BLaER1 treated with 17β-estradiol and CSF1 and Interleukin-3, amounts not matched to agents 10 nM and 100 nM (cell line): Measurements from ENCODE around the gene FTCDNL1.

Experiments
- H3K27ac ChIP-seq, 11 experiments: shearing (Covaris generic); formaldehyde crosslinking; 2 replicates each; pipeline ENCODE4 v1.8.1; 2022
- H3K27me3 ChIP-seq, 11 experiments: shearing (Covaris generic); formaldehyde crosslinking; 2 replicates each; pipeline ENCODE4 v1.8.1; 2022
- H3K36me3 ChIP-seq, 11 experiments: shearing (Covaris generic); formaldehyde crosslinking; 2 replicates each; pipeline ENCODE4 v1.8.1; 2022
- H3K4me1 ChIP-seq, 10 experiments: shearing (Covaris generic); formaldehyde crosslinking; 2 replicates each; pipeline ENCODE4 v1.8.1; 2022
- H3K4me2 ChIP-seq, 11 experiments: shearing (Covaris generic); formaldehyde crosslinking; 2 replicates each; pipeline ENCODE4 v1.8.1; 2022
- H3K4me3 ChIP-seq, 10 experiments: shearing (Covaris generic); formaldehyde crosslinking; 2 replicates each; pipeline ENCODE4 v1.8.1; 2022
- H3K9ac ChIP-seq, 11 experiments: shearing (Covaris generic); formaldehyde crosslinking; 2 replicates each; pipeline ENCODE4 v1.8.1; 2022
- H3K9me3 ChIP-seq, 11 experiments: shearing (Covaris generic); formaldehyde crosslinking; replicated peaks in 1 of 11; 2 replicates each; pipeline ENCODE4 v1.8.1; 2022
- H4K20me1 ChIP-seq, 11 experiments: shearing (Covaris generic); formaldehyde crosslinking; 2 replicates each; pipeline ENCODE4 v1.8.1; 2022
- Cebpa-rat ChIP-seq, 11 experiments: shearing (Covaris generic); IDR thresholded peaks; 2 replicates each; pipeline ENCODE4 v1.8.1; 2022

Gene FTCDNL1

GRCh38 chr2:199850718-199851500 is at the start of gene FTCDNL1:
TSS of gene FTCDNL1 (minus strand) at chr2:199851192. CDS start at chr2:199848962, 2,230 bp downstream.
- Histone ChIP-seq H3K27me3 (peaks cover 0 to 14% (median 12%) of the 10 kb centered on the region in 11 experiments; a peak in 15 of 22 replicates), H3K36me3 (no peaks in the 10 kb centered on the region), H3K4me3 (peak within 1 kb of the TSS; percentile 68 to 83 (median 79)), H4K20me1 (no peaks in the 10 kb centered on the region), H3K9me3 (no peaks in the 10 kb centered on the region), H3K9ac (peak within 1 kb of the TSS; percentile 77 to 90 (median 85)), H3K27ac (peak within 1 kb of the TSS; percentile 71 to 85 (median 81)), H3K4me2 (peak within 1 kb of the TSS; percentile 74 to 95 (median 91)), H3K4me1 (peaks cover 0 to 14% (median 8%) of the 10 kb centered on the region in 10 experiments; a peak in 9 of 20 replicates)
- no peak for TF ChIP-seq Cebpa-rat (IDR thresholded peaks at IDR 0.05)

DNA sequence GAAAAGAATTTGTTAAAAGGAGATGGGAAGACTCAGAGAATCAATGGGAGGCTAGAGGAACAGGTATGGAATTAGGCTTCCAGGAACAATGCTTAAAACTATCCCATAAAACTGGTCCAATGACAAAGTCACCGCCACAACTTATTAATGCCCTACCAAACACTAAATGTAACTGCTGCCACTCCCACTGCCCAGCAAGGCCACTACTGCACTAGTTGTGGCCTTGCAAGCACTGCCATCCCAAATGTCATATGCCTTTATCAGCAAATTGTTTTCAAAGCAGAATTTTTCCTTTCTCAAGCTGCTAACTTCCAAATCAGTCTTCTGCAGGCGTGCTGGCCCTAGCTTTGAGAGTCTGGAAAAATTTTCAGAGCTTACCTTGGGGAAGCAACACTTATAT is 45.6 kb upstream of the FTCDNL1 start:
- no peaks in the 10 kb centered on the region for H4K20me1 ChIP-seq
- no peak overlapping the region for H3K9ac ChIP-seq
- H3K4me3 ChIP-seq, result no peak overlapping the region
- H3K27ac ChIP-seq, result no peak overlapping the region
- H3K27me3 ChIP-seq, result no peaks in the 10 kb centered on the region
- H3K4me2 ChIP-seq, result no peak overlapping the region
- no peaks in the 10 kb centered on the region for H3K4me1 ChIP-seq
- no peak for TF ChIP-seq Cebpa-rat (IDR thresholded peaks at IDR 0.05)
- H3K36me3 ChIP-seq, result no peaks in the 10 kb centered on the region
- peaks cover 0 to 9% (median 0%) of the 10 kb centered on the region in 11 experiments; a peak in 3 of 22 replicates for H3K9me3 ChIP-seq

- H3K4me1 ChIP-seq, result no peaks in the 10 kb centered on the region
- H3K9ac ChIP-seq, result no peak overlapping the region
- H3K36me3 ChIP-seq, result no peaks in the 10 kb centered on the region
- H3K27me3 ChIP-seq, result no peaks in the 10 kb centered on the region
- no peaks in the 10 kb centered on the region for H4K20me1 ChIP-seq
- H3K4me2 ChIP-seq, result no peak overlapping the region
- TF ChIP-seq Cebpa-rat (IDR thresholded peaks at IDR 0.05), result no peak
- no peak overlapping the region for H3K27ac ChIP-seq
- H3K4me3 ChIP-seq, result no peak overlapping the region
- H3K9me3 ChIP-seq, result peaks cover 0 to 9% (median 0%) of the 10 kb centered on the region in 11 experiments; a peak in 3 of 22 replicates
Measured at GRCh38 chr2:199895406-199895805, 44.4 kb upstream of the FTCDNL1 start.

DNA sequence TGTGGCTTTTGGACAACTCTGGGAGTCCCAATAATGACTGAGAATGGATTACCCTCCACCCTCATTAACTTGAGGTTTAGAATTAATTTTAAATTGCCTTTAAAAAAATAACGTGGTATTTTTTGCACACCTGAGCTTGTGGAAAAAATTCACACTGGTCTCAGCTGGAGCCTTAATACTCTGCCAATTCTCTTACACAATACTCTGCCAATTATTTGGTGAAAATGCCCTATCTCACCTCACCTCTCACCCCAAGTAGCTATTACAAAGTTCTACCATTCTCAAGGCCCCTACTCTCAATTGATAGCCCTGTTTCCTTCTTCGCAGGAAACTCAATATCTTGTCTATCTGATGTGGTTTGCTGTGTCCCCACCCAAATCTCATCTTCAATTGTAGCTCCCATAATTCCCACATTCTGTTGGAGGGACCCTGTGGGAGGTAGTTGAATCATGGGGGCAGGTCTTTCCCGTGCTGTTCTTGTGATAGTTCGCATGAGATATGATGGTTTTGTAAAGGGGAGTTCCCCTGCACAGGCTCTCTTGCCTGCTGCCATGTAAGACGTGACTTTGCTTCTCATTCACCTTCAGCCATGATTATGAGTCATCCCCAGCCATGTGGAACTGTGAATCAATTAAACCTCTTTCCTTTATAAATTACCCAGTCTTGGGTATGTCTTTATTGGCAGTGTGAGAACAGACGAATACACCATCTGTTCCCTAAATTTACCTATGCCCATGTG is 32.7 kb upstream of the FTCDNL1 start:
- no peaks in the 10 kb centered on the region for H4K20me1 ChIP-seq
- H3K27me3 ChIP-seq, result no peaks in the 10 kb centered on the region
- peaks cover 0 to 10% (median 0%) of the 10 kb centered on the region in 11 experiments; a peak in 5 of 22 replicates for H3K36me3 ChIP-seq
- no peak overlapping the region for H3K4me3 ChIP-seq
- H3K4me1 ChIP-seq, result no peaks in the 10 kb centered on the region
- H3K27ac ChIP-seq, result no peak overlapping the region
- peaks cover 0 to 6% (median 0%) of the 10 kb centered on the region in 11 experiments; a peak in 5 of 22 replicates for H3K9me3 ChIP-seq
- H3K4me2 ChIP-seq, result no peak overlapping the region
- no peak overlapping the region for H3K9ac ChIP-seq
- no peak for TF ChIP-seq Cebpa-rat (IDR thresholded peaks at IDR 0.05)

DNA sequence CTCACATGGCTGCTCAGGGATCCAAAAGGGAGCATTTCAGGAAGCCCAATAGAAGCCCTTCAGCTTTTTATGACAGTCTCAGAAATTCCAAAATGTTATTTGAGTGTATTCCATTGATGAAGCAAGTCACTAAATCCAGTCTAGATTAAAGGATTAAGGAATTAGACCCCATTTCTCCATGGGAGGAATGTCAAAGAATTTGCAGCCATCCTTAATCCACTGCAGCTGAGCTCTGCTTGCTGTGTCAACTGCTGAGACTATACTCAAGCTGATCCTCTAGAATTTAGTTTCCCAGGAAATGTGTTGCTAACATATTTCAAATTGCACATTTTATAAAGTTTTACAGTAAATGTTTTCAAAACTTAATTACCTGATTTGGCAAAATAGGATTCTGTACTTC is 31.7 kb upstream of the FTCDNL1 start:
- H4K20me1 ChIP-seq, result no peaks in the 10 kb centered on the region
- peaks cover 0 to 10% (median 3%) of the 10 kb centered on the region in 11 experiments; a peak in 6 of 22 replicates for H3K36me3 ChIP-seq
- H3K27ac ChIP-seq, result no peak overlapping the region
- H3K4me1 ChIP-seq, result no peaks in the 10 kb centered on the region
- no peak for TF ChIP-seq Cebpa-rat (IDR thresholded peaks at IDR 0.05)
- no peak overlapping the region for H3K9ac ChIP-seq
- H3K27me3 ChIP-seq, result no peaks in the 10 kb centered on the region
- H3K4me2 ChIP-seq, result no peak overlapping the region
- peaks cover 0 to 11% (median 0%) of the 10 kb centered on the region in 11 experiments; a peak in 5 of 22 replicates for H3K9me3 ChIP-seq
- H3K4me3 ChIP-seq, result no peak overlapping the region

GRCh38 chr2:199875400-199875799 is 24.4 kb upstream of the FTCDNL1 start:
- Histone ChIP-seq H3K4me1 (peaks cover 0 to 9% (median 2%) of the 10 kb centered on the region in 10 experiments; a peak in 9 of 20 replicates), H3K9ac (no peak overlapping the region), H3K36me3 (peaks cover 0 to 6% (median 0%) of the 10 kb centered on the region in 11 experiments; a peak in 5 of 22 replicates), H3K27ac (no peak overlapping the region), H3K27me3 (no peaks in the 10 kb centered on the region), H3K4me2 (no peak overlapping the region), H3K9me3 (peaks cover 11 to 26% (median 20%) of the 10 kb centered on the region in 11 experiments), H4K20me1 (no peaks in the 10 kb centered on the region), H3K4me3 (no peak overlapping the region)
- TF ChIP-seq Cebpa-rat (IDR thresholded peaks at IDR 0.05), result no peak

DNA sequence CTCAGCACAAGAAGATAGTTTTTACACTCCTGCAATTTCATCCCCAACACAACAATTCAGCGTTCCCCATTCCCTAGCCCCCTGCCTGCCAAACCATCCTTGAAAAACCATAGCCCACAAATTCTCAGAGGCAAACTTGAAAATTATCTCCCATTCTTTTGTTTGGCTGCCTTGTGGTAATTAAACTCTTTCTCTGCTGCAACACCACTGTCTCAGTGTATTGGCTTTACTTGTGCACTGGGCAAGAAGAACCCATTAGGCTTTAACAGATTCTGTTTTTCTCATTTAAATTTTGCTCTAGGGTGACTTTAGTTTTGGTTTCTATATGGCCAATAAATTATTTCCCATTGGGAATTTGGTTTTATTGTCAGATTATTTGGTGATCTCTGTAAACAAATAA is 23.2 kb upstream of the FTCDNL1 start:
- no peaks in the 10 kb centered on the region for H4K20me1 ChIP-seq
- no peak overlapping the region for H3K4me3 ChIP-seq
- TF ChIP-seq Cebpa-rat (IDR thresholded peaks at IDR 0.05), result no peak
- no peak overlapping the region for H3K27ac ChIP-seq
- H3K9me3 ChIP-seq, result peaks cover 11 to 26% (median 20%) of the 10 kb centered on the region in 11 experiments
- H3K4me1 ChIP-seq, result peaks cover 0 to 17% (median 6%) of the 10 kb centered on the region in 10 experiments; a peak in 10 of 20 replicates
- no peak overlapping the region for H3K4me2 ChIP-seq
- H3K27me3 ChIP-seq, result no peaks in the 10 kb centered on the region
- no peak overlapping the region for H3K9ac ChIP-seq
- H3K36me3 ChIP-seq, result peaks cover 0 to 6% (median 0%) of the 10 kb centered on the region in 11 experiments; a peak in 4 of 22 replicates

- no peak overlapping the region for H3K4me3 ChIP-seq
- no peak for TF ChIP-seq Cebpa-rat (IDR thresholded peaks at IDR 0.05)
- no peak overlapping the region for H3K4me2 ChIP-seq
Measured at GRCh38 chr2:199870581-199870980, 19.6 kb upstream of the FTCDNL1 start.

DNA sequence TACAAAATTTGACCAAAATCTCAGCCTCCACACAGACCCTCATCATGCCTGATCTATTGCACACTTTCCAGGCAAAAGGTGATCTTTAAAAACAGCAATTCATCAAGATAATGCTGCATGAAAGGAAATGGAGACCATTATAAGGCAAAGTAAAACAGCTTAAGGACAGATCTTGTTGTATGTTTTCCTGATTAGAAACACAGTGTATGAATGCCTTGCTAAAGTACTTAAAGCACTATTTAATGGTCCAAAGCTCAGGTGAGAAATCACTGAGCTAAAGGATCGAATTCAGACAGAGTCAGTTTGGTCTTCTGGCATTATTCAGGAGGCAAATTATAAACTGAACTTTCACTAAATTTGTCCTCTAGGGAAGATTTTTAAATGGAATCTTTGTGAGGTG is 18.7 kb upstream of the FTCDNL1 start:
- Histone ChIP-seq H3K9me3 (peaks cover 8 to 14% (median 12%) of the 10 kb centered on the region in 11 experiments), H3K27ac (no peak overlapping the region), H3K4me3 (no peak overlapping the region), H3K27me3 (no peaks in the 10 kb centered on the region), H3K36me3 (peaks cover 0 to 3% (median 0%) of the 10 kb centered on the region in 11 experiments; a peak in 1 of 22 replicates), H4K20me1 (no peaks in the 10 kb centered on the region), H3K4me1 (peaks cover 0 to 17% (median 6%) of the 10 kb centered on the region in 10 experiments; a peak in 10 of 20 replicates), H3K9ac (no peak overlapping the region), H3K4me2 (peak overlapping the region in 3 of 11 experiments; percentile 27 to 49 (median 47); a peak in 4 of 22 replicates)
- TF ChIP-seq Cebpa-rat (IDR thresholded peaks at IDR 0.05), result no peak

More at GRCh38 chr2:199870581-199870980, 19.6 kb upstream of the FTCDNL1 start:
- Histone ChIP-seq H4K20me1 (no peaks in the 10 kb centered on the region), H3K9ac (no peak overlapping the region), H3K27ac (no peak overlapping the region), H3K9me3 (peaks cover 11 to 23% (median 19%) of the 10 kb centered on the region in 11 experiments), H3K4me1 (peaks cover 0 to 17% (median 6%) of the 10 kb centered on the region in 10 experiments; a peak in 10 of 20 replicates), H3K27me3 (no peaks in the 10 kb centered on the region), H3K36me3 (peaks cover 0 to 3% (median 0%) of the 10 kb centered on the region in 11 experiments; a peak in 1 of 22 replicates)
